ENCODE data around the gene RASAL2.
"Not testable (repeated sequence)": the region's sequence is repeated elsewhere in the genome, so short reads cannot be mapped to it uniquely, and the experiment has no call there.

RASAL2 gene

GRCh38 chr1:178119628-178120027 lies 25.7 kb downstream of the RASAL2 start:
- DNase-seq (ENCODE audit: low read depth in 2 of 2) = no peak

GRCh38 chr1:178120088-178120487 lies 26.2 kb downstream of the RASAL2 start:
- DNase-seq (ENCODE audit: low read depth in 2 of 2) = no peak

- DNase-seq (ENCODE audit: low read depth in 2 of 2) = not testable (repeated sequence)
Measured at GRCh38 chr1:178120520-178121052, 26.7 kb downstream of the RASAL2 start.

- no peak for DNase-seq (ENCODE audit: low read depth in 2 of 2)
Measured at GRCh38 chr1:178121883-178122282, 28.0 kb downstream of the RASAL2 start.

- DNase-seq (ENCODE audit: low read depth in 2 of 2) = no peak
Measured at GRCh38 chr1:178122283-178122682, 28.4 kb downstream of the RASAL2 start.

- no peak for DNase-seq (ENCODE audit: low read depth in 2 of 2)
Measured at GRCh38 chr1:178124115-178124514, 30.2 kb downstream of the RASAL2 start.

- DNase-seq (ENCODE audit: low read depth in 2 of 2) = no peak
Measured at GRCh38 chr1:178126261-178126660, 32.4 kb downstream of the RASAL2 start.

- DNase-seq (ENCODE audit: low read depth in 2 of 2) = peak; percentile 32 to 44
Measured at GRCh38 chr1:178126741-178127185, 32.9 kb downstream of the RASAL2 start.

GRCh38 chr1:178127482-178128191 lies 33.7 kb downstream of the RASAL2 start:
- DNase-seq (ENCODE audit: low read depth in 2 of 2) = no peak

- DNase-seq (ENCODE audit: low read depth in 2 of 2) = no peak
Measured at GRCh38 chr1:178133239-178133989, 39.5 kb downstream of the RASAL2 start.

GRCh38 chr1:178134061-178134460 lies 40.2 kb downstream of the RASAL2 start:
- peak; percentile 58 to 59 for DNase-seq (ENCODE audit: low read depth in 2 of 2)

GRCh38 chr1:178137238-178137637 lies 43.3 kb downstream of the RASAL2 start:
- DNase-seq (ENCODE audit: low read depth in 2 of 2) = no peak

- DNase-seq (ENCODE audit: low read depth in 2 of 2) = no peak
Measured at GRCh38 chr1:178142806-178143205, 48.9 kb downstream of the RASAL2 start.

- no peak for DNase-seq (ENCODE audit: low read depth in 2 of 2)
Measured at GRCh38 chr1:178143730-178144690, 50.1 kb downstream of the RASAL2 start.

GRCh38 chr1:178145605-178146004 lies 51.7 kb downstream of the RASAL2 start:
- no peak for DNase-seq (ENCODE audit: low read depth in 2 of 2)

- no peak for DNase-seq (ENCODE audit: low read depth in 2 of 2)
Measured at GRCh38 chr1:178146436-178146835, 52.5 kb downstream of the RASAL2 start.

- no peak for DNase-seq (ENCODE audit: low read depth in 2 of 2)
Measured at GRCh38 chr1:178150610-178151009, 56.7 kb downstream of the RASAL2 start.

- DNase-seq (ENCODE audit: low read depth in 2 of 2) = no peak
Measured at GRCh38 chr1:178151831-178152230, 57.9 kb downstream of the RASAL2 start.

- DNase-seq (ENCODE audit: low read depth in 2 of 2) = no peak
Measured at GRCh38 chr1:178155481-178156255, 61.8 kb downstream of the RASAL2 start.

GRCh38 chr1:178160736-178161475 lies 67.0 kb downstream of the RASAL2 start:
- no peak for DNase-seq (ENCODE audit: low read depth in 2 of 2)
